Transverse colon (tissue), 4 donors: ENCODE results near the gene NFAT5. TPM values are rescaled to one million over a fixed set of nuclear protein-coding genes. Genes with fewer than 3 reads are reported as not detected.

Source experiments
- DNase-seq: peaks from one replicate; pipeline ENCODE4 v3.0.0-alpha.2; 2019
- H3K27ac ChIP-seq, 4 donors: fragments of 200-600 bp; sonication (generic); 2 replicates each; pipeline ENCODE4 v1.5.1; 2016 to 2018; ENCODE audit warnings: inconsistent platforms in 4 of 4
- H3K27me3 ChIP-seq: fragments of 200-600 bp; sonication (generic); 2 replicates; pipeline ENCODE4 v1.5.1; 2017; ENCODE audit warnings: inconsistent platforms
- H3K36me3 ChIP-seq, 4 donors: fragments of 200-600 bp; sonication (generic); 2 replicates each; pipeline ENCODE4 v1.5.1; 2017 to 2019; ENCODE audit warnings: inconsistent platforms in 4 of 4
- H3K4me1 ChIP-seq, 4 donors: fragments of 200-600 bp; sonication (generic); 2 replicates each; pipeline ENCODE4 v1.5.1; 2017 to 2020; ENCODE audit warnings: inconsistent platforms in 4 of 4
- H3K4me3 ChIP-seq, 4 donors: fragments of 200-600 bp; sonication (generic); 1 replicate in 1 of 4; 2 replicates in 3 of 4; pipeline versions ENCODE4 v1.5.1 to v1.6.1; 2017 to 2019; ENCODE audit warnings: inconsistent platforms in 4 of 4
- H3K9me3 ChIP-seq, 2 donors: fragments of 200-600 bp; sonication (generic); 2 replicates each; pipeline ENCODE4 v1.5.1; 2017 to 2019; ENCODE audit warnings: inconsistent platforms in 2 of 2
- CTCF ChIP-seq, 5 experiments: fragments of 200-600 bp in 3 of 5; fragments of 450-650 bp in 2 of 5; sonication (generic) in 3 of 5; IDR thresholded peaks; 1 replicate in 2 of 5; 2 replicates in 3 of 5; pipeline ENCODE4 v1.5.1; 2016 to 2017; ENCODE audit warnings: antibody characterized with exemption in 5 of 5, inconsistent platforms in 3 of 5, mild to moderate bottlenecking in 2 of 5, moderate library complexity in 1 of 5
- EP300 ChIP-seq: sonication (generic); formaldehyde crosslinking; IDR thresholded peaks from one replicate; pipeline ENCODE4 v1.6.1; 2017; ENCODE audit warnings: antibody characterized with exemption, low read depth
- POLR2A ChIP-seq: fragments of 450-650 bp; IDR thresholded peaks from one replicate; pipeline ENCODE4 v1.6.1; 2016; ENCODE audit warnings: antibody characterized with exemption, mild to moderate bottlenecking, moderate library complexity
- POLR2AphosphoS5 ChIP-seq, 3 donors: sonication (generic); formaldehyde crosslinking; IDR thresholded peaks; one replicate each; pipeline ENCODE4 v1.6.1; 2016; ENCODE audit warnings: antibody characterized with exemption in 3 of 3
- WGBS, 2 donors: methylation state at CpG; one replicate each; pipeline ENCODE4 v1.1.5; 2018; ENCODE audit warnings: low coverage in 1 of 2; 5-methylcytosine and 5-hydroxymethylcytosine counted together
- in situ Hi-C, 4 donors: fragments of 200-750 bp; cut with MboI; loops; one replicate each; pipeline versions ENCODE4 v1.15.0 to v1.15.1; 2017; ENCODE audit warnings: low sequenced_read_pairs in 3 of 4, low pct_ligation_motif_present in 1 of 4, low pct_unique_long_range_greater_than_20kb in 1 of 4
- intact Hi-C: fragments of 100-400 bp; cut with DNase I; formaldehyde crosslinking; loops from one replicate; pipeline ENCODE4 v1.15.1; 2023; ENCODE audit warnings: low total_unique reads
- total RNA-seq, 4 donors: library from RNA; depleted of rRNA; stranded (reverse); fragments of >200 nt; gene quantifications; one replicate each; pipeline ENCODE4 v1.1.0, GENCODE V29; 2016

Gene NFAT5
- total RNA-seq, 4 donors from 2014 or later = 37.3 to 131 (median 88.8) TPM

DNA sequence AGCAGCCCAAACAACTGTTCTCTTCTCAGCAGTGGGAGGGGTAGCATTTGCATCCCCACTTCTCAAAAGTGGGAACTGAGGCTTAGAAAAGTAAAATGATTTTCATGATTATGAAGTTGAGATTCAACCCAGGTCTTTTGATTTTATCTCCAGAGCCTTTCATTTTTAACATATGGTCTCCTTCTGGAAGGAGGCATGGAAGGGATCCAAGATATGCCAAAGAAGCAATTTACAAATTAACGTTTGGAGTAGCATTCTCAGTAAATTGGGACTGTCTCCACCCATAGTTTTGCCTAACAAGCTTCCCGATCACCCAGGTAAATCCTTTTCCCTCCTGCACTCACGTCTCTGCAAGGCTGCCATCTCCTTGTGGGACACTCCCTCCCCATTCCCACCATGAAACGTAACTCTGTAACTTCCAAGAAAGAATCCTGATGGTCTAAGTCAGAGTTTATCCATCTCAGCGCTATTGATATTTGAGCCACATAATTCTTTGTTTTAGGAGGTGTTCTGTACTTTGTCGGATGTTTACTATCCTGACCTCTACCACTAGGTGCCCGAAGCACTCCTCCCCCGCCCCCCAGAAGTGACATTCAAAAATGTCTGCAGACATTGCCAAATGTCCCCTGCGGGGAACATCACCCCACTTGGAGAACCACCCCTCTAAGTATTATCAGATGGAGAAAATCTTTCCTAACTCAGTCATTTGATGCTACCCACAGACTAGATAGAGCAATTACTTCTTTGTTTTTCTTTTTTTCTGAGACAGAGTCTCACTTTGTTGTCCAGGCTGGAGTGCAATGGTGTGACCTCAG is 32.9 kb upstream of the NFAT5 start:
- intact Hi-C loops = no loop called here

GRCh38 chr16:69534720-69535119 is 31.0 kb upstream of the NFAT5 start:
- intact Hi-C loops (no loop called here), in situ Hi-C loops (no loop called here)
- Histone ChIP-seq H3K36me3 (no peaks in the 10 kb centered on the region), H3K9me3 (no peaks in the 10 kb centered on the region), H3K27ac (no peak overlapping the region), H3K4me3 (no peak overlapping the region), H3K27me3 (no peaks in the 10 kb centered on the region), H3K4me1 (peaks cover 3 to 12% (median 5%) of the 10 kb centered on the region in 4 donors)
- DNase-seq = no peak
- 92% methylated on average over 3 of the region's 3 CpGs; no CpG with 5 or more reads in 1 of the 2 donors for WGBS, 2 donors
- TF ChIP-seq CTCF (IDR thresholded peaks at IDR 0.05) (no peak), POLR2AphosphoS5 (IDR thresholded peaks at IDR 0.05) (no peak), POLR2A (no peak), EP300 (no peak)

More for the DNA sequence above, 32.9 kb upstream of the NFAT5 start:
- Histone ChIP-seq H3K27ac (no peak overlapping the region), H3K4me3 (no peak overlapping the region), H3K36me3 (no peaks in the 10 kb centered on the region), H3K9me3 (no peaks in the 10 kb centered on the region), H3K27me3 (no peaks in the 10 kb centered on the region), H3K4me1 (peaks cover 3 to 13% (median 5%) of the 10 kb centered on the region in 4 donors)
- no peak for TF ChIP-seq POLR2AphosphoS5 (IDR thresholded peaks at IDR 0.05)
- TF ChIP-seq EP300 = no peak
- TF ChIP-seq CTCF (IDR thresholded peaks at IDR 0.05) = no peak
- no peak for TF ChIP-seq POLR2A
- in situ Hi-C loops = no loop called here
- WGBS, 2 donors = 49 to 66% methylated on average over 5 to 9 of the region's 9 CpGs
- no peak for DNase-seq

GRCh38 chr16:69535123-69536050 is 30.4 kb upstream of the NFAT5 start:
- Histone ChIP-seq H3K9me3 (no peaks in the 10 kb centered on the region), H3K4me3 (no peak overlapping the region), H3K27me3 (no peaks in the 10 kb centered on the region), H3K36me3 (no peaks in the 10 kb centered on the region), H3K4me1 (peaks cover 2 to 7% (median 5%) of the 10 kb centered on the region in 4 donors), H3K27ac (no peak overlapping the region)
- intact Hi-C loops (no loop called here), in situ Hi-C loops (no loop called here)
- DNase-seq = no peak
- WGBS, 2 donors = 30 to 74% methylated on average over 1 to 8 of the region's 8 CpGs
- no peak for TF ChIP-seq CTCF (IDR thresholded peaks at IDR 0.05)
- no peak for TF ChIP-seq EP300
- no peak for TF ChIP-seq POLR2A

- in situ Hi-C loops = no loop called here
- WGBS, 2 donors = 68 to 70% methylated on average over 1 to 2 of the region's 2 CpGs
- H3K4me3 ChIP-seq = no peak overlapping the region
- no peak for TF ChIP-seq EP300
- TF ChIP-seq POLR2AphosphoS5 (IDR thresholded peaks at IDR 0.05) = no peak
- TF ChIP-seq CTCF (IDR thresholded peaks at IDR 0.05) = no peak
- TF ChIP-seq POLR2A = no peak
- H3K36me3 ChIP-seq = no peaks in the 10 kb centered on the region
- DNase-seq = no peak
- no peak overlapping the region for H3K27ac ChIP-seq
- no peaks in the 10 kb centered on the region for H3K27me3 ChIP-seq
- no peaks in the 10 kb centered on the region for H3K4me1 ChIP-seq
- H3K9me3 ChIP-seq = no peaks in the 10 kb centered on the region
- intact Hi-C loops = no loop called here
Observed at GRCh38 chr16:69537706-69538080, 28.1 kb upstream of the NFAT5 start.
